SK-N-SH (cell line): ENCODE data around the gene ADGRG3. TPM values are rescaled to one million over a fixed set of nuclear protein-coding genes. Genes with fewer than 3 reads are reported as not detected.

Source experiments
- CTCF ChIA-PET: fragments of 300-600, 350-600 bp; formaldehyde crosslinking; extraction: SDS; loops from one replicate; lab custom pipeline; 2021; lab: Yijun Ruan, JAX
- POLR2A ChIA-PET: fragments of 350-600 bp; sonication (Branson Sonifier 250); formaldehyde crosslinking; extraction: SDS; loops from one replicate; lab custom pipeline; 2020; ENCODE audit warnings: antibody characterized with exemption, inconsistent platforms; lab: Yijun Ruan, JAX
- DNase-seq: peaks from one replicate; pipeline ENCODE4 v3.0.0; 2012
- H2AFZ ChIP-seq: fragments of 200-600 bp; sonication (generic); 2 replicates; pipeline ENCODE4 v1.8.1; 2016; ENCODE audit warnings: antibody characterized with exemption, mild to moderate bottlenecking, low read depth
- H3F3A ChIP-seq: fragments of 200-600 bp; sonication (generic); replicated peaks from 2 replicates; pipeline ENCODE3; 2016; ENCODE audit warnings: antibody characterized with exemption, mild to moderate bottlenecking; ENCODE audit not compliant: insufficient read depth
- H3K27ac ChIP-seq, 2 experiments: fragments of 200-500 bp in 1 of 2; fragments of 200-600 bp in 1 of 2; sonication (Bioruptor generic) in 1 of 2; sonication (generic), shearing (Covaris generic) in 1 of 2; 2 replicates each; pipeline versions ENCODE4 v1.5.1 to v1.6.1; 2014 to 2016; ENCODE audit warnings: low read depth in 2 of 2, inconsistent platforms in 1 of 2, low read length in 1 of 2, mild to moderate bottlenecking in 1 of 2, mixed read lengths in 1 of 2
- H3K27me3 ChIP-seq: fragments of 200-600 bp; sonication (generic), shearing (Covaris generic); 2 replicates; pipeline ENCODE4 v1.6.1; 2016; ENCODE audit warnings: mixed run types; ENCODE audit not compliant: insufficient read depth
- H3K36me3 ChIP-seq, 2 experiments: fragments of 200-500 bp in 1 of 2; fragments of 200-600 bp in 1 of 2; sonication (Bioruptor generic) in 1 of 2; sonication (generic) in 1 of 2; replicated peaks in 1 of 2; 2 replicates each; pipeline versions ENCODE3 to v1.5.1; 2014 to 2016; ENCODE audit warnings: low read length in 1 of 2, mild to moderate bottlenecking in 1 of 2; ENCODE audit not compliant: insufficient read depth in 2 of 2, control insufficient read depth in 1 of 2
- H3K4me1 ChIP-seq, 2 experiments: fragments of 200-500 bp in 1 of 2; fragments of 200-600 bp in 1 of 2; sonication (Bioruptor generic) in 1 of 2; sonication (generic), shearing (Covaris generic) in 1 of 2; 2 replicates each; pipeline versions ENCODE4 v1.5.1 to v1.6.1; 2014 to 2016; ENCODE audit warnings: low read depth in 1 of 2, low read length in 1 of 2, mixed run types in 1 of 2; ENCODE audit not compliant: insufficient read depth in 2 of 2, control insufficient read depth in 1 of 2
- H3K4me2 ChIP-seq: fragments of 200-600 bp; sonication (generic), shearing (Covaris generic); 2 replicates; pipeline ENCODE4 v1.6.1; 2017; ENCODE audit warnings: mixed run types
- H3K4me3 ChIP-seq, 2 experiments: fragments of 200-500 bp in 1 of 2; fragments of 200-600 bp in 1 of 2; sonication (Bioruptor generic) in 1 of 2; sonication (generic), shearing (Covaris generic) in 1 of 2; 2 replicates each; pipeline versions ENCODE4 v1.5.1 to v1.8.1; 2014 to 2016; ENCODE audit warnings: low read depth in 2 of 2, inconsistent platforms in 1 of 2, low read length in 1 of 2, mild to moderate bottlenecking in 1 of 2, mixed read lengths in 1 of 2, moderate library complexity in 1 of 2
- H3K79me2 ChIP-seq: fragments of 200-600 bp; sonication (generic); 2 replicates; pipeline ENCODE4 v1.8.1; 2017; ENCODE audit warnings: mild to moderate bottlenecking; ENCODE audit not compliant: insufficient read depth
- H3K9ac ChIP-seq: fragments of 200-600 bp; sonication (generic); 2 replicates; pipeline ENCODE4 v1.6.1; 2017; ENCODE audit warnings: mixed run types
- H3K9me2 ChIP-seq: fragments of 200-600 bp; sonication (generic); 2 replicates; pipeline ENCODE4 v1.6.1; 2017; ENCODE audit warnings: mixed run types
- H3K9me3 ChIP-seq: fragments of 200-600 bp; sonication (generic); 2 replicates; pipeline ENCODE4 v1.6.1; 2017; ENCODE audit warnings: mixed run types, mild to moderate bottlenecking, moderate library complexity
- H4K20me1 ChIP-seq: fragments of 200-600 bp; sonication (generic); 2 replicates; pipeline ENCODE4 v1.6.1; 2017; ENCODE audit warnings: mild to moderate bottlenecking, mixed run types; ENCODE audit not compliant: insufficient read depth
- CHD2 ChIP-seq: fragments of 150-350 bp; IDR thresholded peaks from 2 replicates; pipeline ENCODE4 v1.6.1; 2018; ENCODE audit warnings: low read length; ENCODE audit not compliant: partially characterized antibody
- ELF1 ChIP-seq: IDR thresholded peaks from 2 replicates; pipeline ENCODE4 v1.4.0; 2012
- EP300 ChIP-seq, 2 experiments: IDR thresholded peaks; 2 replicates each; pipeline versions ENCODE4 v1.4.0 to v1.6.1; 2012; ENCODE audit warnings: borderline replicate concordance in 1 of 2, low read depth in 1 of 2, low read length in 1 of 2
- EZH2phosphoT487 ChIP-seq: fragments of 200-600 bp; sonication (generic); IDR thresholded peaks from 2 replicates; pipeline ENCODE4 v1.6.1; 2017; ENCODE audit warnings: low read depth, mixed run types, mild to moderate bottlenecking, antibody characterized with exemption, moderate library complexity, borderline replicate concordance
- GABPA ChIP-seq: IDR thresholded peaks from 2 replicates; pipeline ENCODE4 v1.4.0; 2012; ENCODE audit warnings: low read depth, mild to moderate bottlenecking
- GATA2 ChIP-seq: sonication (generic); formaldehyde crosslinking; IDR thresholded peaks from 2 replicates; pipeline ENCODE4 v1.5.0; 2020; ENCODE audit warnings: mild to moderate bottlenecking, missing genetic modification reagents
- MEF2A ChIP-seq: IDR thresholded peaks from 2 replicates; pipeline ENCODE4 v1.4.0; 2012; ENCODE audit warnings: low read depth, borderline replicate concordance
- POLR2AphosphoS5 ChIP-seq: IDR thresholded peaks from 2 replicates; pipeline ENCODE4 v1.6.1; 2012; ENCODE audit warnings: low read depth, low read length
- RAD21 ChIP-seq: IDR thresholded peaks from 2 replicates; pipeline ENCODE4 v1.6.1; 2012; ENCODE audit warnings: mild to moderate bottlenecking, low read length
- RCOR1 ChIP-seq: fragments of 150-350 bp; IDR thresholded peaks from 2 replicates; pipeline ENCODE4 v1.6.1; 2017; ENCODE audit warnings: antibody characterized with exemption, low read length
- RXRA ChIP-seq: IDR thresholded peaks from 2 replicates; pipeline ENCODE4 v1.4.0; 2012; ENCODE audit warnings: low read depth, mild to moderate bottlenecking, borderline replicate concordance
- SMC3 ChIP-seq: IDR thresholded peaks from 2 replicates; pipeline ENCODE4 v1.6.1; 2012; ENCODE audit warnings: low read depth, low read length, improper control_type of control experiment
- USF2 ChIP-seq: fragments of 150-350 bp; IDR thresholded peaks from 2 replicates; pipeline ENCODE4 v1.6.1; 2017; ENCODE audit warnings: antibody characterized with exemption, low read length, low read depth, borderline replicate concordance
- YY1 ChIP-seq: IDR thresholded peaks from 2 replicates; pipeline ENCODE4 v1.4.0; 2012; ENCODE audit warnings: low read depth, mild to moderate bottlenecking
- ZBTB33 ChIP-seq: IDR thresholded peaks from 2 replicates; pipeline ENCODE4 v1.4.0; 2012; ENCODE audit warnings: low read depth, borderline replicate concordance
- WGBS: methylation state at CpG from one replicate; pipeline ENCODE4 v1.1.6; 2017; ENCODE audit warnings: low lambda C conversion rate; 5-methylcytosine and 5-hydroxymethylcytosine counted together
- polyA plus RNA-seq, 3 experiments: library from polyadenylated mRNA; depleted of rRNA; stranded (reverse); fragments of >200 nt; gene quantifications; 2 replicates each; pipeline ENCODE4 v1.2.3, GENCODE V29; 2012
- TF ChIP-seq, protein P1 (sequence below): IDR thresholded peaks from 2 replicates; pipeline ENCODE4 v1.4.0; 2012; ENCODE audit warnings: low read depth, borderline replicate concordance
- TF ChIP-seq, protein P2 (sequence below): IDR thresholded peaks from 2 replicates; pipeline ENCODE4; 2012
- TF ChIP-seq, protein P3 (sequence below): IDR thresholded peaks from 2 replicates; pipeline ENCODE4 v1.6.1; 2012; ENCODE audit warnings: mild to moderate bottlenecking, low read depth, low read length, moderate library complexity

The ADGRG3 gene
- polyA plus RNA-seq, 1 of the 3 experiments (the other 2 are of a cell fraction) = not detected

- H3K79me2 ChIP-seq = no peaks in the 10 kb centered on the region
- no peaks in the 10 kb centered on the region for H3K9me3 ChIP-seq
- H3K9me2 ChIP-seq = no peaks in the 10 kb centered on the region
- TF ChIP-seq ELF1 (no peak), EZH2phosphoT487 (no peak), RXRA (no peak)
- H3K4me1 ChIP-seq = peaks cover 0 to 11% of the 10 kb centered on the region in 2 experiments; a peak in 1 of 4 replicates
- H3K9ac ChIP-seq = no peak overlapping the region
- H4K20me1 ChIP-seq = no peaks in the 10 kb centered on the region
- H3K4me3 ChIP-seq = no peak overlapping the region
- H3K36me3 ChIP-seq = no peaks in the 10 kb centered on the region
- H2AFZ ChIP-seq = no peak overlapping the region
- ChIA-PET POLR2A (no interaction called here), CTCF (interaction anchor here (1.0 to 2.8 kb wide), 5 partner anchors 15 to 93 kb away, joined by 3 to 17 read pairs (median 5); no protein-coding TSS in a partner anchor)
- no peaks in the 10 kb centered on the region for H3F3A ChIP-seq
- H3K4me2 ChIP-seq = no peak overlapping the region
- WGBS = 86% methylated on average over 12 of the region's 21 CpGs
- no peak overlapping the region for H3K27ac ChIP-seq
- H3K27me3 ChIP-seq = no peaks in the 10 kb centered on the region
- no peak for DNase-seq
Observed at GRCh38 chr16:57663436-57663835, 4.7 kb upstream of the ADGRG3 start.

GRCh38 chr16:57663917-57664661 is 4.0 kb upstream of the ADGRG3 start:
- no peak overlapping the region for H3K4me2 ChIP-seq
- TF ChIP-seq SMC3 = no peak
- TF ChIP-seq, protein P1, sequence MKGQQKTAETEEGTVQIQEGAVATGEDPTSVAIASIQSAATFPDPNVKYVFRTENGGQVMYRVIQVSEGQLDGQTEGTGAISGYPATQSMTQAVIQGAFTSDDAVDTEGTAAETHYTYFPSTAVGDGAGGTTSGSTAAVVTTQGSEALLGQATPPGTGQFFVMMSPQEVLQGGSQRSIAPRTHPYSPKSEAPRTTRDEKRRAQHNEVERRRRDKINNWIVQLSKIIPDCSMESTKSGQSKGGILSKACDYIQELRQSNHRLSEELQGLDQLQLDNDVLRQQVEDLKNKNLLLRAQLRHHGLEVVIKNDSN = no peak
- no peak for TF ChIP-seq GATA2 (CRISPR knock-in tag)
- no peak for TF ChIP-seq USF2
- no peak for TF ChIP-seq RAD21
- no peak for TF ChIP-seq GABPA
- TF ChIP-seq POLR2AphosphoS5 = no peak
- TF ChIP-seq ZBTB33 = no peak
- TF ChIP-seq EP300 (IDR thresholded peaks at IDR 0.05; ENCODE audit: borderline replicate concordance in 1 of 2, low read depth in 1 of 2, low read length in 1 of 2) = no peak
- TF ChIP-seq, protein P2, sequence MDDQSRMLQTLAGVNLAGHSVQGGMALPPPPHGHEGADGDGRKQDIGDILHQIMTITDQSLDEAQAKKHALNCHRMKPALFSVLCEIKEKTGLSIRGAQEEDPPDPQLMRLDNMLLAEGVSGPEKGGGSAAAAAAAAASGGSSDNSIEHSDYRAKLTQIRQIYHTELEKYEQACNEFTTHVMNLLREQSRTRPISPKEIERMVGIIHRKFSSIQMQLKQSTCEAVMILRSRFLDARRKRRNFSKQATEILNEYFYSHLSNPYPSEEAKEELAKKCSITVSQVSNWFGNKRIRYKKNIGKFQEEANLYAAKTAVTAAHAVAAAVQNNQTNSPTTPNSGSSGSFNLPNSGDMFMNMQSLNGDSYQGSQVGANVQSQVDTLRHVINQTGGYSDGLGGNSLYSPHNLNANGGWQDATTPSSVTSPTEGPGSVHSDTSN = no peak
- no peak for TF ChIP-seq YY1
- TF ChIP-seq CHD2 = no peak
- TF ChIP-seq RCOR1 = no peak
- TF ChIP-seq MEF2A = no peak
- TF ChIP-seq ELF1 = no peak
- TF ChIP-seq, protein P3, sequence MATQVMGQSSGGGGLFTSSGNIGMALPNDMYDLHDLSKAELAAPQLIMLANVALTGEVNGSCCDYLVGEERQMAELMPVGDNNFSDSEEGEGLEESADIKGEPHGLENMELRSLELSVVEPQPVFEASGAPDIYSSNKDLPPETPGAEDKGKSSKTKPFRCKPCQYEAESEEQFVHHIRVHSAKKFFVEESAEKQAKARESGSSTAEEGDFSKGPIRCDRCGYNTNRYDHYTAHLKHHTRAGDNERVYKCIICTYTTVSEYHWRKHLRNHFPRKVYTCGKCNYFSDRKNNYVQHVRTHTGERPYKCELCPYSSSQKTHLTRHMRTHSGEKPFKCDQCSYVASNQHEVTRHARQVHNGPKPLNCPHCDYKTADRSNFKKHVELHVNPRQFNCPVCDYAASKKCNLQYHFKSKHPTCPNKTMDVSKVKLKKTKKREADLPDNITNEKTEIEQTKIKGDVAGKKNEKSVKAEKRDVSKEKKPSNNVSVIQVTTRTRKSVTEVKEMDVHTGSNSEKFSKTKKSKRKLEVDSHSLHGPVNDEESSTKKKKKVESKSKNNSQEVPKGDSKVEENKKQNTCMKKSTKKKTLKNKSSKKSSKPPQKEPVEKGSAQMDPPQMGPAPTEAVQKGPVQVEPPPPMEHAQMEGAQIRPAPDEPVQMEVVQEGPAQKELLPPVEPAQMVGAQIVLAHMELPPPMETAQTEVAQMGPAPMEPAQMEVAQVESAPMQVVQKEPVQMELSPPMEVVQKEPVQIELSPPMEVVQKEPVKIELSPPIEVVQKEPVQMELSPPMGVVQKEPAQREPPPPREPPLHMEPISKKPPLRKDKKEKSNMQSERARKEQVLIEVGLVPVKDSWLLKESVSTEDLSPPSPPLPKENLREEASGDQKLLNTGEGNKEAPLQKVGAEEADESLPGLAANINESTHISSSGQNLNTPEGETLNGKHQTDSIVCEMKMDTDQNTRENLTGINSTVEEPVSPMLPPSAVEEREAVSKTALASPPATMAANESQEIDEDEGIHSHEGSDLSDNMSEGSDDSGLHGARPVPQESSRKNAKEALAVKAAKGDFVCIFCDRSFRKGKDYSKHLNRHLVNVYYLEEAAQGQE = no peak

More at GRCh38 chr16:57663917-57664661, 4.0 kb upstream of the ADGRG3 start:
- no peaks in the 10 kb centered on the region for H4K20me1 ChIP-seq
- H3K4me3 ChIP-seq = no peak overlapping the region
- H3K9me3 ChIP-seq = no peaks in the 10 kb centered on the region
- no peak overlapping the region for H2AFZ ChIP-seq
- ChIA-PET POLR2A (no interaction called here), CTCF (interaction anchor here (0.9 to 2.8 kb wide), 10 partner anchors 10 to 184 kb away, joined by 3 to 17 read pairs (median 4); no protein-coding TSS in a partner anchor)
- no peaks in the 10 kb centered on the region for H3K36me3 ChIP-seq
- H3K27me3 ChIP-seq = no peaks in the 10 kb centered on the region
- H3K27ac ChIP-seq = no peak overlapping the region
- H3F3A ChIP-seq = no peaks in the 10 kb centered on the region
- H3K4me1 ChIP-seq = peaks cover 0 to 11% of the 10 kb centered on the region in 2 experiments; a peak in 1 of 4 replicates
- no peak overlapping the region for H3K9ac ChIP-seq
- H3K9me2 ChIP-seq = no peaks in the 10 kb centered on the region
- WGBS = 81% methylated on average over 14 of the region's 15 CpGs
- no peaks in the 10 kb centered on the region for H3K79me2 ChIP-seq
- no peak for DNase-seq
